Activated naive CD8-positive, alpha-beta T cell treated with anti-CD3 and anti-CD28 coated beads for 36 hours (primary cell): Measurements from ENCODE around the gene BHLHA9. TPM values are rescaled to one million over a fixed set of nuclear protein-coding genes. Genes with fewer than 3 reads are reported as not detected.
"Not testable (repeated sequence)": the region's sequence is repeated elsewhere in the genome, so short reads cannot be mapped to it uniquely, and the experiment has no call there.

Experiments
- DNase-seq: peaks from one replicate; pipeline ENCODE4 v3.0.0; 2021
- H3K27ac Mint-ChIP-seq: one replicate; pipeline ENCODE4 v1.8.0; 2022; ENCODE audit warnings: mild to moderate bottlenecking, moderate library complexity, mixed read lengths
- H3K27me3 Mint-ChIP-seq: one replicate; pipeline ENCODE4 v1.8.0; 2022; ENCODE audit warnings: mild to moderate bottlenecking, mixed read lengths
- H3K36me3 Mint-ChIP-seq: one replicate; pipeline ENCODE4 v1.8.0; 2021; ENCODE audit warnings: mild to moderate bottlenecking, mixed read lengths
- H3K4me1 Mint-ChIP-seq: one replicate; pipeline ENCODE4 v1.8.0; 2021; ENCODE audit warnings: mixed read lengths
- H3K4me3 Mint-ChIP-seq: one replicate; pipeline ENCODE4 v1.8.0; 2022; ENCODE audit warnings: mild to moderate bottlenecking, moderate library complexity, mixed read lengths
- H3K9me3 Mint-ChIP-seq: one replicate; pipeline ENCODE4 v1.8.0; 2022; ENCODE audit warnings: mixed read lengths
- total RNA-seq, 2 experiments: library from RNA; stranded (reverse); gene quantifications; one replicate each; pipeline ENCODE4 v1.2.3, GENCODE V29; 2021

BHLHA9 gene
- total RNA-seq, 2 experiments from 2014 or later: not detected

DNA sequence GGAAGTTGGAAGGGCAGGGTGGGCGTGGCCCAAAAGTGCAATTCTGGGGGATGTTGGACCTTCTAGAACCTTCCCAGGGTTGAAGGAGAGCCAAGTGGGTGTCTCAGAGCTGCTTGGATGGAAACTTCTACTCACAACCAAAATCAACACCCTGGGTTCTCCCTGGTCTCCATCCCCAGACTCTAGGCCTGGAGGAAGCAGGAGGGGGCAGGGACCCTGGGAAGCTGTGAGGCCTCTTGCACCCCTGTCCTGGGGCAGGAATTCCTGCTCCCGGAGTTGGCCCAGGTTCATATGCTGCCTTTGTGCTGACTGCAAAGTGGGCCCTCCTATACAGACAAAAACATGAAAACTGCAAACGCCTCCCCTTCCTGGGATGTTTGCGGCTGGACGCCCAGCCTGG lies 34.3 kb downstream of the BHLHA9 start:
- Mint-ChIP-seq H3K27me3 (peaks cover 42% of the 10 kb centered on the region), H3K36me3 (no peaks in the 10 kb centered on the region), H3K9me3 (no peaks in the 10 kb centered on the region), H3K4me1 (no peaks in the 10 kb centered on the region), H3K27ac (no peak overlapping the region), H3K4me3 (no peak overlapping the region)
- no peak for DNase-seq

DNA sequence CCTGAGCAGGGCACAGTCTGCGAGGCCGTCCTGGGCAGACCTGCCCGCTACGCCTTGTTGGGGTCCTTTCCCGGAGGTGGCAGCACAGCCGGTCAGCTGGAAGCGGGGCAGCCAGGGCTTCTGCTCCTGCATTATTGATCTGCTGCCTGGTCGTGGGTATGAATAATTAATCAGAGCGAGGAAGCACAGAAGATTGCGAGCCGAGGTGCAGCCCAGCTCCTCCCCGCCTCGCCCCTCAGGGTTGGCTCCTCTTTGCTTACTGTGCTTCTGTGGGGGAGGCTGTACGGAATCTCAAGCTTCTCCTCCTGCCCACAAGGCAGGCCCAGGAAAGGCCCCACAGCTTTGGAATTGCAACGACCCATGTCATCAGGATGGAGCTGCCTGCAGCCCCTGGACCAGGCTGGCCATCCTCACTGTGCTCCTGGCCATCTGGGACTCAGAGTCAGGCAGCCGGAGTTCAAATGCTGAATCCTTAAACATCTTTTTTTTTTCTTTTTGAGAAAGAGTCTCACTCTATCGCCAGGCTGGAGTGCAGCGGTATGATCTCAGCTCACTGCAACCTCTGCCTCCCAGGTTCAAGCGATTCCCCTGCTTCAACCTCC lies 34.8 kb downstream of the BHLHA9 start:
- Mint-ChIP-seq H3K4me3 (no peak overlapping the region), H3K4me1 (no peaks in the 10 kb centered on the region), H3K36me3 (no peaks in the 10 kb centered on the region), H3K9me3 (no peaks in the 10 kb centered on the region), H3K27ac (no peak overlapping the region), H3K27me3 (peaks cover 40% of the 10 kb centered on the region)
- no peak for DNase-seq

DNA sequence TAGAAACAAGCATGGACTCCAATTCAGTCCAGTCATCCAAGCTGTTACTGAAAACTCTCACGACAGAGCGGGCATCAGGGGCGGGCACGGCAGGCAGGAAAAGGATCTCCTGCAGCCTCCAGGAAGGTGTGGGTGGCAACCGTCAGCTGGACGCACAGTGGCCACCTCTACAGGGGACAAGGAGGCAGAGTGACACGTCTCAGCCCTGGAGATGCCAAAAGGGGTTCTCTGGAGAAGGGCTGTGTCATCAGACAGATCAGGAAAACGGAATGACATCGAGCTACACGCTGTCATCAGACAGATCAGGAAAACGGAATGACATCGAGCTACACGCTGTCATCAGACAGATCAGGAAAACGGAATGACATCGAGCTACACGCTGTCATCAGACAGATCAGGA lies 37.6 kb downstream of the BHLHA9 start:
- not testable (repeated sequence) for H3K4me3 Mint-ChIP-seq, H3K9me3 Mint-ChIP-seq, H3K27ac Mint-ChIP-seq, DNase-seq, H3K36me3 Mint-ChIP-seq, H3K4me1 Mint-ChIP-seq
- peaks cover 35% of the 10 kb centered on the region for H3K27me3 Mint-ChIP-seq

DNA sequence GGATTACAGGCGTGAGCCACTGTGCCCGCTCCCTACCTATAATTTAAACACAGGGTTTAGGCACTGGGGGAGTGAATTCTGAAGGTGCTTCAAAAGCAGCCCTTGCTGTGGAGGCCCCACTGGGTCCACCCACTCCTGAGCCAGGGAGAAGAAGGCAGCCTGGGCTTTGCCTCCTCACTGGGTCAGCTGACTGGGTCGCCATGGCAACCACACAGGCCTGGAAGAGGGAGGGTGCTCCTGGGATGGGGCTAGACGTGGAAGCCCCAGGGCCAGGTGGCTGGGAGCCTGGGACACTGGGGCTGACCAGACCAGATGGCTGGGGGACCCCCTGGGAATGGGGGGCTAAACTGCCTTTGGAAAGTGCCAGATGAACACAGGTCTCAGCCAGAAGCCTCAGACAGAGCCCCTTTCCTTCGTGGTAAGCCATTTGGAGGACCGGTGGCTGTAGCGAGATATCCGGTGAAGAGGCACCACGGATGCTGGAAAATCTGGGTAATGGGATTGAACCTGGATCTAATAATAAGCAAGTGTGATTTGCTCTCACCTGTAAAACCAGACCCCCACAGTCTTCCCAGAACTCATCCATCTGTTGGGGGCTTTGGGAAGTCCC lies 42.1 kb downstream of the BHLHA9 start:
- no peak overlapping the region for H3K27ac Mint-ChIP-seq
- H3K4me3 Mint-ChIP-seq: no peak overlapping the region
- no peaks in the 10 kb centered on the region for H3K9me3 Mint-ChIP-seq
- H3K27me3 Mint-ChIP-seq: peaks cover 28% of the 10 kb centered on the region
- no peak for DNase-seq
- no peaks in the 10 kb centered on the region for H3K36me3 Mint-ChIP-seq
- no peaks in the 10 kb centered on the region for H3K4me1 Mint-ChIP-seq

DNA sequence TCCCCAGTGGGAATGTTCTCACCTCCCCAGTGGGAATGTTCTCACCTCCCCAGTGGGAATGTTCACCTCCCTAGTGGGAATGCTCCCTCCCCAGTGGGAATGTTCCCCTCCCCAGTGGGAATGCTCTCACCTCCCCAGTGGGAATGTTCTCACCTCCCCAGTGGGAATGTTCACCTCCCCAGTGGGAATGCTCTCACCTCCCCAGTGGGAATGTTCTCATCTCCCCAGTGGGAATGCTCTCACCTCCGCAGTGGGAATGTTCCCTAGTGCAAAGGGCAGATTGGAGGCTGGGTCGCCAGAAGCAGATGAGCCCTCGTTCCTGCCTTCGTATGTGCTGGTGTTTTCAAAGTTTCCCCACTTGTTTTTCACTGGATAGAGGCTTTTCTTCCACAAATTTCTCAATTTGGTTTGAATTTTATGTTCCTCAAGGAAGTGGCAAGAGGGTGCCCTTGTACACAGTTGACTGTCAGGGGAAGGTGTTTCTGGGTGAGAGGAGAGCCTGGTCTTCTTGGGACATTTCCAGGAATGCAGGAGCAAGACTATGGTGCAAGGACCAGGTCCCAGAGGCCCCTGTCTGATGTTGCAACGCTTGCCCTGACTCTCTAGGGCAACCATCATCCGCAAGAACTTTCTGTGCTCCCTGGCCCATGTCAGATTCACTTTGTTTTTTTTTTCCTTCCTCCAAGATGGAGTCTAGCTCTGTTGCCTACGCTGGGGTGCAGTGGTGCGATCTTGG lies 43.2 kb downstream of the BHLHA9 start:
- Mint-ChIP-seq H3K4me1 (no peaks in the 10 kb centered on the region), H3K27ac (no peak overlapping the region), H3K36me3 (no peaks in the 10 kb centered on the region), H3K9me3 (no peaks in the 10 kb centered on the region), H3K27me3 (peaks cover 22% of the 10 kb centered on the region), H3K4me3 (no peak overlapping the region)
- DNase-seq: no peak

DNA sequence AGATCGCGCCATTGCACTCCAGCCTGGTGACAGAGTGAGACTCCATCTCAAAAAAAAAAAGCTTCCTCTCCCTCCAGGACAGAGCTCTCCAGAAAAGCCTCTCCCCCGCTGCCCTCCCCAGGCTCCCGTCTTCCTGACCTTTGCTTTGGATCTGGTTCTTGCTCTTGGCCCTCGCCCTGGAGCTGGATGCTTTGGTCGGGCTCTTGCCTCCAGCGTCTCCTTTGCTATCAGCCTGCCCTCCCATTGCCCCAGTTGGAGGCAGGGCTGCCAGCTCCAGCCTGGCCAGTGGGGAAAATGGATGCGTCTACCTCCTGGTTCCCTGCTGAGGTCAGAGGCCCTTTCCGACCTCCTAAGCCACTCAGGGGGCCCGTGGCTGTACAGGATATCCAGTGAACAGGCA lies 45.2 kb downstream of the BHLHA9 start:
- no peaks in the 10 kb centered on the region for H3K4me1 Mint-ChIP-seq
- no peak overlapping the region for H3K27ac Mint-ChIP-seq
- H3K9me3 Mint-ChIP-seq: no peaks in the 10 kb centered on the region
- no peak overlapping the region for H3K4me3 Mint-ChIP-seq
- H3K27me3 Mint-ChIP-seq: peaks cover 37% of the 10 kb centered on the region
- DNase-seq: no peak
- H3K36me3 Mint-ChIP-seq: no peaks in the 10 kb centered on the region

DNA sequence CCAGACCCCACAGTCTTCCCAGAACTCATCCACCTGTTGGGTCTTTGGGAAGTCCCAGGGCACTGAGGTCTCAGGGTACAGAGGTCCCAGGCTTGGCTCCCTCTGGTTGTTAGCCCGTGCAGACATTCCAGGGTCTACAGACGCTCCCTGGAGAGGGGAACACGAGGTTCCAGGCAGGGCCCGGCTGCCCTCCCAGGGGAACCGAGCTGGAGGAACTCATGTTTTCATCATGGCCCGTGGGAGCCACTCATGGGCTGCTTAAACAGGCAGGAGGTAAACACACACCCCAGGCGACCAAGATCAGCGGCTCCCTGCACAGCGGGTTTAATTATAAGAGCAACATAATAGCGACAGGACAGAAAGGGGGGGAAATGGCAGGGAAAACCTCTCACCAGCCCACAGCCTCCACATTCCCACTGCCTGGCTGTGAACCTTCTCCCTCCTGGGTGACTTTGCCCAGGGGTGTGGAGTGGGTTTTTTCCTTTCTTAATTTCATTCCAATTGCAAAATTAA lies 45.7 kb downstream of the BHLHA9 start:
- H3K4me3 Mint-ChIP-seq: no peak overlapping the region
- DNase-seq: no peak
- H3K9me3 Mint-ChIP-seq: no peaks in the 10 kb centered on the region
- peaks cover 42% of the 10 kb centered on the region for H3K27me3 Mint-ChIP-seq
- no peaks in the 10 kb centered on the region for H3K4me1 Mint-ChIP-seq
- H3K36me3 Mint-ChIP-seq: no peaks in the 10 kb centered on the region
- H3K27ac Mint-ChIP-seq: no peak overlapping the region

Other genes starting within 250 kb of the BHLHA9 start
- 10 to 100 TPM; 31.6 to 35.1 TPM for gene ABR, start 90.5 kb upstream of the BHLHA9 start, total RNA-seq
- not detected for gene TRARG1, start 9.2 kb downstream of the BHLHA9 start, total RNA-seq
- gene YWHAE, start 129.8 kb downstream of the BHLHA9 start, total RNA-seq: 100 to 1,000 TPM; 550 to 555 TPM
- gene CRK, start 185.8 kb downstream of the BHLHA9 start, total RNA-seq: 10 to 100 TPM; 13.5 to 14.0 TPM
- 10 to 100 TPM; 10.5 to 11.7 TPM for gene MYO1C, start 222.2 kb downstream of the BHLHA9 start, total RNA-seq
- 10 to 100 TPM; 18.1 to 18.2 TPM for gene INPP5K, start 246.2 kb downstream of the BHLHA9 start, total RNA-seq